ENCODE measurements around the gene CPN2. TPM values are rescaled to one million over a fixed set of nuclear protein-coding genes. Genes with fewer than 3 reads are reported as not detected.

Gene CPN2
- total and polyA plus RNA-seq, 2 of the 13 experiments (the other 11 are each of a cell fraction or from before 2014, with no cell fraction given), result 26.7 to 27.7 TPM

- ChIA-PET POLR2A (interaction anchor here (0.8 to 2.0 kb wide), 5 partner anchors 154 to 534 kb away, joined by 3 to 10 read pairs (median 4); no protein-coding TSS in a partner anchor), CTCF (ENCODE audit: low intra/inter-chr PET ratio, low total read pairs) (interaction anchor here (0.9 to 2.0 kb wide), 3 partner anchors 527 to 650 kb away, joined by 6 to 17 read pairs (median 16); no protein-coding TSS in a partner anchor)
- Histone ChIP-seq H3K4me1 (ENCODE audit: insufficient read depth, low read length) (peaks cover 54% of the 10 kb centered on the region), H3K9ac (ENCODE audit: insufficient read depth, low read depth, low read length) (peak overlapping the region; percentile 35; the same call in 1 of the 2 replicates), H3K27me3 (ENCODE audit: control insufficient read depth in 1 of 2, insufficient read depth in 2 of 2, low read length in 2 of 2) (peaks cover 2 to 23% of the 10 kb centered on the region in 2 experiments; a peak in 4 of 5 replicates), H3K4me3 (replicated peaks in 1 of 3; ENCODE audit: insufficient read depth in 1 of 3, low read depth in 2 of 3, low read length in 3 of 3) (peak overlapping the region; percentile 52 to 75 (median 56); a peak in 5 of 6 replicates), H3K4me2 (ENCODE audit: low read depth, low read length) (peak overlapping the region; percentile 86), H3K9me3 (ENCODE audit: low read length) (peaks cover 10% of the 10 kb centered on the region; the same call in 1 of the 2 replicates), H4K20me1 (ENCODE audit: insufficient read depth, low read length) (no peaks in the 10 kb centered on the region), H3K27ac (ENCODE audit: extremely low read length, insufficient read depth, low read length) (no peak overlapping the region), H3K79me2 (ENCODE audit: insufficient read depth, low read length) (no peaks in the 10 kb centered on the region), H2AFZ (ENCODE audit: low read length) (peak overlapping the region; percentile 35), H3K36me3 (replicated peaks in 1 of 2; ENCODE audit: control insufficient read depth in 1 of 2, insufficient read depth in 2 of 2, low read length in 2 of 2) (no peaks in the 10 kb centered on the region)
- DNase-seq (ENCODE audit: low spot score) (peak; percentile 50), FAIRE-seq (peak; percentile 4), ATAC-seq (peak; percentile 85)
- BruUV-seq (replicated peaks), result no TSS peak
- in situ Hi-C loops (cut with HindIII; ENCODE audit: extremely low pct_ligation_motif_present, low pct_unique_long_range_greater_than_20kb), result loop anchor here (5.0 to 25.0 kb wide), 4 partner anchors 151 to 653 kb away; partner anchors contain the start of gene HES1
- intact Hi-C loops (cut with micrococcal nuclease; ENCODE audit: unreplicated experiment), result loop anchor here (1.0 to 10.0 kb wide), 4 partner anchors 179 to 650 kb away; partner anchors contain the start of gene HES1
- 2% methylated on average over 15 of the region's 54 CpGs for WGBS (ENCODE audit: low lambda C conversion rate)
- TF ChIP-seq SAP130 (CRISPR knock-in tag; IDR thresholded peaks at IDR 0.05; ENCODE audit: low read depth), result peak; percentile 47; the same call in 1 of the 2 replicates
- TF ChIP-seq RFXANK (CRISPR knock-in tag; IDR thresholded peaks at IDR 0.05), result no peak
- peak; percentile 7; the same call in 1 of the 2 replicates for TF ChIP-seq ELF1 (CRISPR knock-in tag; IDR thresholded peaks at IDR 0.05)
- TF ChIP-seq ATRX (CRISPR knock-in tag; IDR thresholded peaks at IDR 0.05; ENCODE audit: borderline replicate concordance), result no peak
- TF ChIP-seq SOX6 (IDR thresholded peaks at IDR 0.05), result no peak
- TF ChIP-seq SOX6 (CRISPR knock-in tag; IDR thresholded peaks at IDR 0.05), result peak; percentile 55
- TF ChIP-seq ZHX2 (IDR thresholded peaks at IDR 0.05; ENCODE audit: low read depth), result no peak
- no peak for TF ChIP-seq ZHX2 (CRISPR knock-in tag; IDR thresholded peaks at IDR 0.05; ENCODE audit: borderline replicate concordance)
- no peak for TF ChIP-seq ZKSCAN5 (CRISPR knock-in tag; IDR thresholded peaks at IDR 0.05)
- TF ChIP-seq RARG (CRISPR knock-in tag; IDR thresholded peaks at IDR 0.05; ENCODE audit: low read depth), result no peak
- TF ChIP-seq ZMAT3 (CRISPR knock-in tag; conservative IDR thresholded peaks at IDR 0.05), result peak; percentile 47; the same call in 1 of the 2 replicates
- no peak for TF ChIP-seq CEBPZ (IDR thresholded peaks at IDR 0.05; ENCODE audit: low read length)
- no peak for TF ChIP-seq PBX3 (CRISPR knock-in tag; IDR thresholded peaks at IDR 0.05; ENCODE audit: borderline replicate concordance)
Observed at GRCh38 chr3:194315088-194315964, 35.8 kb downstream of the CPN2 start.
